Activated CD8-positive, alpha-beta T cell treated with anti-CD3 and anti-CD28 coated beads, Interleukin-2, amount 10 ng/mL, durations not matched to agents 7 days and 5 days (primary cell): ENCODE data around the gene ZNF574. TPM values are rescaled to one million over a fixed set of nuclear protein-coding genes. Genes with fewer than 3 reads are reported as not detected.

ENCODE experiments used
- total RNA-seq, 2 experiments: library from RNA; stranded (reverse); gene quantifications; one replicate each; pipeline ENCODE4 v1.2.3, GENCODE V29; 2021

ZNF574 gene
- total RNA-seq, 2 experiments from 2014 or later: 14.0 to 14.3 TPM

Other genes with a start within 250 kb of the ZNF574 start
- gene LYPD4, start 231.5 kb upstream of the ZNF574 start, total RNA-seq: not detected
- not detected for gene DMRTC2, start 231.1 kb upstream of the ZNF574 start, total RNA-seq
- 1,000 to 10,000 TPM; 3,024 to 3,056 TPM for gene RPS19, start 215.9 kb upstream of the ZNF574 start, total RNA-seq
- gene CD79A, start 198.9 kb upstream of the ZNF574 start, total RNA-seq: 10 to 100 TPM; 17.4 to 21.5 TPM
- gene ARHGEF1, start 193.0 kb upstream of the ZNF574 start, total RNA-seq: 100 to 1,000 TPM; 515 to 537 TPM
- 1 to 10 TPM in 1 of 2 experiments, under 1 TPM in 1; 0.84 to 1.1 TPM for gene ERFL, start 147.7 kb upstream of the ZNF574 start, total RNA-seq
- gene RABAC1, start 116.8 kb upstream of the ZNF574 start, total RNA-seq: 10 to 100 TPM; 63.0 to 63.4 TPM
- 1 to 10 TPM; 2.3 to 3.3 TPM for gene ATP1A3, start 81.9 kb upstream of the ZNF574 start, total RNA-seq
- gene GRIK5, start 6.0 kb upstream of the ZNF574 start, total RNA-seq: under 1 TPM; 0.37 to 0.73 TPM
- 10 to 100 TPM; 15.7 to 16.3 TPM for gene POU2F2, start 56.3 kb downstream of the ZNF574 start, total RNA-seq
- gene DEDD2, start 141.5 kb downstream of the ZNF574 start, total RNA-seq: 10 to 100 TPM; 31.8 to 36.0 TPM
- gene ZNF526, start 144.1 kb downstream of the ZNF574 start, total RNA-seq: 10 to 100 TPM; 19.5 to 21.5 TPM
- 10 to 100 TPM; 48.2 to 49.0 TPM for gene GSK3A, start 166.4 kb downstream of the ZNF574 start, total RNA-seq
- gene ERF, start 179.0 kb downstream of the ZNF574 start, total RNA-seq: 10 to 100 TPM; 49.9 to 54.5 TPM
- 10 to 100 TPM; 73.1 to 83.8 TPM for gene CIC, start 193.1 kb downstream of the ZNF574 start, total RNA-seq
- under 1 TPM; 0.44 to 0.55 TPM for gene PRR19, start 226.0 kb downstream of the ZNF574 start, total RNA-seq
- gene PAFAH1B3, start 226.5 kb downstream of the ZNF574 start, total RNA-seq: 10 to 100 TPM; 48.2 to 52.7 TPM
- under 1 TPM in 1 of 2 experiments, not detected in 1; 0.37 TPM for gene TMEM145, start 237.1 kb downstream of the ZNF574 start, total RNA-seq
- gene MEGF8, start 249.5 kb downstream of the ZNF574 start, total RNA-seq: 1 to 10 TPM; 5.0 to 5.9 TPM